Tibial artery (tissue), 4 donors: ENCODE results near the gene SETD3.

Experiments used
- DNase-seq, 2 donors: peaks; one replicate each; pipeline ENCODE4 v3.0.0-alpha.2; 2019
- H3K27ac ChIP-seq, 2 donors: fragments of 200-600 bp; sonication (generic) in 1 of 2; 1 replicate in 1 of 2; 2 replicates in 1 of 2; pipeline ENCODE4 v1.5.1; 2018 to 2019; ENCODE audit warnings: mild to moderate bottlenecking in 1 of 2
- H3K27me3 ChIP-seq, 2 donors: fragments of 200-600 bp; sonication (generic) in 1 of 2; one replicate each; pipeline versions ENCODE4 v1.5.1 to v1.6.0; 2016 to 2019
- H3K36me3 ChIP-seq, 3 donors: fragments of 200-600 bp; sonication (generic) in 2 of 3; one replicate each; pipeline ENCODE4 v1.5.1; 2016 to 2019; ENCODE audit warnings: mild to moderate bottlenecking in 2 of 3
- H3K4me1 ChIP-seq, 4 donors: fragments of 200-600 bp; sonication (generic) in 2 of 4; 1 replicate in 3 of 4; 2 replicates in 1 of 4; pipeline ENCODE4 v1.5.1; 2016 to 2019
- H3K4me3 ChIP-seq, 2 donors: fragments of 200-600 bp; sonication (generic) in 1 of 2; 1 replicate in 1 of 2; 2 replicates in 1 of 2; pipeline ENCODE4 v1.5.1; 2018 to 2019; ENCODE audit warnings: mild to moderate bottlenecking in 2 of 2
- H3K9me3 ChIP-seq, 3 donors: fragments of 200-600 bp; sonication (generic) in 1 of 3; one replicate each; pipeline ENCODE4 v1.5.1; 2016 to 2019
- intact Hi-C: fragments of 100-400 bp; cut with DNase I; formaldehyde crosslinking; loops from one replicate; pipeline ENCODE4 v1.15.0; 2023; ENCODE audit warnings: low total_unique reads
- TF ChIP-seq, protein P1 (sequence below), 2 experiments: fragments of 200-600 bp in 1 of 2; fragments of 450-650 bp in 1 of 2; IDR thresholded peaks; one replicate each; pipeline ENCODE4 v1.5.1; 2017 to 2019; ENCODE audit warnings: antibody characterized with exemption in 2 of 2, mild to moderate bottlenecking in 1 of 2, moderate library complexity in 1 of 2

The SETD3 gene

DNA sequence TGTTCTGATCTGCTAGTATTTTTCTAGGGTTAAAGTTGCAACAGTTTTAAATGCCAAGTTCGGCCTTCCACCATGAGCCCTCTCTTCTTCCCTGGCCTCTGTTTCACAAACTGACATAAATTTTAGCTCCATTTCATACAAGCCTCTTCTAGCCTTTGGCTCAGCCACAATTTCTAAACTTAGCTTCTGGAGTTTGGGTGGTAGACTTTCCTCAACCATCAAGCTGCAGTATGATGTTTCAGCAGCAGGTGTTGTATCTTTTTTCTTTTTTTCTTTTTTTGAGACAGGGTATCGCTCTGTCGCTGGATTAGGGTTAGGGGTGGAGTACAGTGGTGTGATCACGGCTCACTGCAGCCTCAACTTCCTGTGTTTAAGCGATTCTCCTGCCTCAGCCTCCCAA lies 29.4 kb downstream of the SETD3 start:
- Histone ChIP-seq H3K27me3 (no peaks in the 10 kb centered on the region), H3K4me1 (no peaks in the 10 kb centered on the region), H3K4me3 (no peak overlapping the region), H3K9me3 (no peaks in the 10 kb centered on the region), H3K27ac (no peak overlapping the region), H3K36me3 (peaks cover 16 to 80% (median 63%) of the 10 kb centered on the region in 3 donors)
- intact Hi-C loops = no loop called here
- TF ChIP-seq, protein P1, sequence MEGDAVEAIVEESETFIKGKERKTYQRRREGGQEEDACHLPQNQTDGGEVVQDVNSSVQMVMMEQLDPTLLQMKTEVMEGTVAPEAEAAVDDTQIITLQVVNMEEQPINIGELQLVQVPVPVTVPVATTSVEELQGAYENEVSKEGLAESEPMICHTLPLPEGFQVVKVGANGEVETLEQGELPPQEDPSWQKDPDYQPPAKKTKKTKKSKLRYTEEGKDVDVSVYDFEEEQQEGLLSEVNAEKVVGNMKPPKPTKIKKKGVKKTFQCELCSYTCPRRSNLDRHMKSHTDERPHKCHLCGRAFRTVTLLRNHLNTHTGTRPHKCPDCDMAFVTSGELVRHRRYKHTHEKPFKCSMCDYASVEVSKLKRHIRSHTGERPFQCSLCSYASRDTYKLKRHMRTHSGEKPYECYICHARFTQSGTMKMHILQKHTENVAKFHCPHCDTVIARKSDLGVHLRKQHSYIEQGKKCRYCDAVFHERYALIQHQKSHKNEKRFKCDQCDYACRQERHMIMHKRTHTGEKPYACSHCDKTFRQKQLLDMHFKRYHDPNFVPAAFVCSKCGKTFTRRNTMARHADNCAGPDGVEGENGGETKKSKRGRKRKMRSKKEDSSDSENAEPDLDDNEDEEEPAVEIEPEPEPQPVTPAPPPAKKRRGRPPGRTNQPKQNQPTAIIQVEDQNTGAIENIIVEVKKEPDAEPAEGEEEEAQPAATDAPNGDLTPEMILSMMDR (IDR thresholded peaks at IDR 0.05) = no peak
- DNase-seq = no peak

DNA sequence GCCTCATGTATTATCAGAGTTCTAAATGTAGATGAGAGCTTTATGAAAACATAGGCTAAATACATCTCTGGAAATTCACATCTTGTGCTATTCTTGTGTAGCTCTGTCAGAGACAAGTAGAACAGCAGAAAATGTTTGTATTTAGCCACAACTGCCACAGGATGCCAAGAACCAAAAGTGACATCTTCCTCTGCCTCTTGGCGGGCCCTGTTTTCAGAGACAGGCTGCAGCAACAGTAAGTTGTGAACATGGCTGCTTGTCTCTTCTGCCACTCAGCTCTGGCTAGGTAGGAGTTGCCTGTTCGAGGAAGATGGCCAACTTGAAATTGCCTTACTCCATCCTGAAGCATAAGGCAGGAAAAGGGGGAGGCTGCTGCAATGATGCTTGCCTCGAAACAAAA lies 30.4 kb downstream of the SETD3 start:
- intact Hi-C loops = no loop called here
- no peak overlapping the region for H3K4me3 ChIP-seq
- TF ChIP-seq, protein P1 (IDR thresholded peaks at IDR 0.05) = no peak
- DNase-seq = no peak
- no peaks in the 10 kb centered on the region for H3K27me3 ChIP-seq
- H3K27ac ChIP-seq = no peak overlapping the region
- peaks cover 16 to 77% (median 54%) of the 10 kb centered on the region in 3 donors for H3K36me3 ChIP-seq
- H3K9me3 ChIP-seq = no peaks in the 10 kb centered on the region
- H3K4me1 ChIP-seq = no peaks in the 10 kb centered on the region

DNA sequence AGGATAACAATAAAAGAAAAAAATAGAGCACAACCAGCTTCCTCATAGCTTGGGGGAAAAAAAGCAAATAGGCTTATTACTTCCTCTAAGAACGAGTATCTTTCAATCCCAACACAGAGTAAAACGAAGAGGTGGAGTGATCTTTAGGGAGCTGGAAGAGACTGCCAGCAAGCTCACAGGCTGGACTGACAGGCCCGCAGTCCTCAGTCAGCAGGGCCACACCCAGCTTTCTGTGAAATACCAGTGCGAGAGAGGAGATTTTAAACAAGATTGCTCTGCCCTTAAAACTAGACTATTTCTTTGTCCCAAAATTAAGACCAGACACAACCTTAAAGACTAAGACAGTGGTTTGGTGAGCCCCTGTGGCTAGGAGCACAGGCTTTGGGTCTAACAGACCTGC lies 32.9 kb downstream of the SETD3 start:
- Histone ChIP-seq H3K36me3 (peaks cover 9 to 83% (median 53%) of the 10 kb centered on the region in 3 donors), H3K9me3 (no peaks in the 10 kb centered on the region), H3K4me3 (no peak overlapping the region), H3K27me3 (no peaks in the 10 kb centered on the region), H3K4me1 (no peaks in the 10 kb centered on the region), H3K27ac (no peak overlapping the region)
- TF ChIP-seq, protein P1 (IDR thresholded peaks at IDR 0.05) = no peak
- intact Hi-C loops = no loop called here
- DNase-seq = no peak

DNA sequence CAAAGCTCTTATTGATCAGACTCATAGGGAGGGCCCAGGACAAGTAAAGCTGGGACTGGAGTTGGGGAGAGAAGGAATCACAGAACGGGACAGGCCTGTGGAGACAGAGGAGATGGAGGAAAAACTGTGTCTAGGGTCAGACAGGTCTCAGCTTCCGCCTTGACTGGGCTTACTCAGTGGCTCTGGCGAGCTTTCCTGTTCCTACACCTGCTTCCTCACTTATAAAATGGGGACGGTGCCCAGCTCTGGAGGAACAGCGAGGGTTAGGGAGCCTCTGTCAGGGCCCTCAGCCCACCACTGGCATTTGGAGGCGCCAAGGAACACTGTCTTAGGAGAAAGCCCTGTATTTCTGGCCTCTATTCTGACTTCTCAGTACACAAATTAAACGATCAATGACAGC lies 34.7 kb downstream of the SETD3 start:
- Histone ChIP-seq H3K36me3 (peaks cover 9 to 82% (median 54%) of the 10 kb centered on the region in 3 donors), H3K9me3 (no peaks in the 10 kb centered on the region), H3K4me3 (no peak overlapping the region), H3K4me1 (no peaks in the 10 kb centered on the region), H3K27ac (no peak overlapping the region), H3K27me3 (no peaks in the 10 kb centered on the region)
- DNase-seq = no peak
- TF ChIP-seq, protein P1 (IDR thresholded peaks at IDR 0.05) = no peak
- intact Hi-C loops = no loop called here

DNA sequence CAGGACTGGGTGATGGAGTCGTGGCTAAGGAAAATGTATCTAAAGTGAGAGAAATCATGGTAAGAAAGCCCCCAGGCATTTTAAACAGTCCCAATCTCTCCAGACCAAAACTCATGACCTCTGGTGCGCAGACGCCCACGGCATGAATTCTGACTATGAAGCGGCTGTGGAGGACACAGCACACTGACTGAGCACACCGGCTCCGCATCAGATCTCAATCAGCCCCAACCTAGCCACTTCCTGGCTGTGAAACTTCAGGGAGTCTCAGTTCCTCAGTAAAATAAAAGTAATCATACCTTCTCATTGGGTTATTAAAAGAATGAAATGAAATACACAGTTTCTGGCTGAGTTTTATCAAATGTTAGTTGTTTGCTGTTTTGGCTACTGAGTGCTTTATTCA lies 38.7 kb downstream of the SETD3 start:
- intact Hi-C loops = no loop called here
- no peak overlapping the region for H3K27ac ChIP-seq
- H3K9me3 ChIP-seq = no peaks in the 10 kb centered on the region
- H3K27me3 ChIP-seq = no peaks in the 10 kb centered on the region
- H3K4me1 ChIP-seq = no peaks in the 10 kb centered on the region
- DNase-seq = no peak
- TF ChIP-seq, protein P1 (IDR thresholded peaks at IDR 0.05) = no peak
- H3K36me3 ChIP-seq = peaks cover 18 to 67% (median 33%) of the 10 kb centered on the region in 3 donors
- H3K4me3 ChIP-seq = no peak overlapping the region
